ENCODE measurements around the gene ELFN2. TPM values are rescaled to one million over a fixed set of nuclear protein-coding genes. Genes with fewer than 3 reads are reported as not detected.

ELFN2 gene
- total and polyA plus RNA-seq, 4 donors: 0.07 to 0.19 (median 0.08) TPM; not detected in 1

DNA sequence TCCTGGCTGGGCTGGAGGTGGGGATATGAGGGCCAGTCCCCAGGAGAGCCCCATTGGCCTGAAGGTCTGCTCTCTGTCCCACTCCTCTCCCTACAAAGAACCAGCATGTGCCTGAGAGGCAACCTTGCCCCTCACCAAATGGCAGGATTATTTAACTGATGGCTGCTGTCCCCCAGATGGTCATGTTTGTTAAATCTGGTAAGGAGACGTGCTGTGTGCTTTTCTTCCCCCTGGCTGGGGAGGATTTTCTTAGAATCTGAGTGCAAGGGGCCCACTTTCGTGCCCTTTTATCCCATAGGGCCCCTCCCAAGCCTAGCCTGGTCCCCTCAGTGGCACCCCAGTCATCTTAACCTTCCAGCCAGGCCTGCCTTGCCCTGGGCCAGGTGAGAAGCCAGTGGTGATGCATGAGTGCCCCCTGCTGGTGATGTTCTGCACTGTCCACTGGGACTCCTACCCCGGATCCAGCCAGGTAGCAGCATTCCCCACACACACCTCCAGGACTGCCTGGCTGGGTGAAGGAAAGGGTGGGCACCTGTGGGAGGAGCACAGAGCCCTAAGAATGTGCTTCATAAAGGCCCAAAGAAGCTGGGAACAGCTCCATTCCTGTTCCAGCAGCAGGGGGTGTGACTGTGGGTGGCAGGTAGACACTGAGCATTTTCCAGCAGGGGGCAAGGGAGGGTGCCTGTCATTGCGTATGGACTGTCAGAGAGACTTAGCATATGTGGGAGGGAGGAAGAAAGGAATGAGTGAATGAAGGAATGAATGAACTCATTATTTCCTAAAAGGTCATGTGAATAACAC is 30.0 kb upstream of the ELFN2 start:
- WGBS: 45% methylated on average over 4 of the region's 4 CpGs
- Histone ChIP-seq H3K27ac (ENCODE audit: low read depth in 1 of 2, low read length in 2 of 2) (no peak overlapping the region), H3K4me1 (ENCODE audit: control insufficient read depth in 4 of 4, insufficient read depth in 4 of 4, low read length in 3 of 4) (peaks cover 0 to 5% (median 2%) of the 10 kb centered on the region in 4 donors), H3K9ac (ENCODE audit: low read depth in 1 of 2, low read length in 2 of 2) (no peak overlapping the region), H3K9me3 (ENCODE audit: control insufficient read depth in 4 of 4, low read length in 3 of 4) (no peaks in the 10 kb centered on the region), H3K36me3 (ENCODE audit: control insufficient read depth in 4 of 4, insufficient read depth in 3 of 4, low read depth in 1 of 4, low read length in 3 of 4) (no peaks in the 10 kb centered on the region), H3K27me3 (ENCODE audit: control insufficient read depth in 4 of 4, insufficient read depth in 4 of 4, low read length in 3 of 4) (peaks cover 0 to 2% (median 0%) of the 10 kb centered on the region in 4 donors), H3K4me3 (ENCODE audit: low read depth in 1 of 3, low read length in 3 of 3) (no peak overlapping the region)
- peak; percentile 81 for DNase-seq (ENCODE audit: low spot score)
- peak; percentile 99 for TF ChIP-seq RAD21 (IDR thresholded peaks at IDR 0.05)
- TF ChIP-seq, protein P1, sequence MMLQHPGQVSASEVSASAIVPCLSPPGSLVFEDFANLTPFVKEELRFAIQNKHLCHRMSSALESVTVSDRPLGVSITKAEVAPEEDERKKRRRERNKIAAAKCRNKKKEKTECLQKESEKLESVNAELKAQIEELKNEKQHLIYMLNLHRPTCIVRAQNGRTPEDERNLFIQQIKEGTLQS (IDR thresholded peaks at IDR 0.05): no peak
- TF ChIP-seq, protein P2, sequence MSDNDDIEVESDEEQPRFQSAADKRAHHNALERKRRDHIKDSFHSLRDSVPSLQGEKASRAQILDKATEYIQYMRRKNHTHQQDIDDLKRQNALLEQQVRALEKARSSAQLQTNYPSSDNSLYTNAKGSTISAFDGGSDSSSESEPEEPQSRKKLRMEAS (IDR thresholded peaks at IDR 0.05): no peak
- TF ChIP-seq, protein P3, sequence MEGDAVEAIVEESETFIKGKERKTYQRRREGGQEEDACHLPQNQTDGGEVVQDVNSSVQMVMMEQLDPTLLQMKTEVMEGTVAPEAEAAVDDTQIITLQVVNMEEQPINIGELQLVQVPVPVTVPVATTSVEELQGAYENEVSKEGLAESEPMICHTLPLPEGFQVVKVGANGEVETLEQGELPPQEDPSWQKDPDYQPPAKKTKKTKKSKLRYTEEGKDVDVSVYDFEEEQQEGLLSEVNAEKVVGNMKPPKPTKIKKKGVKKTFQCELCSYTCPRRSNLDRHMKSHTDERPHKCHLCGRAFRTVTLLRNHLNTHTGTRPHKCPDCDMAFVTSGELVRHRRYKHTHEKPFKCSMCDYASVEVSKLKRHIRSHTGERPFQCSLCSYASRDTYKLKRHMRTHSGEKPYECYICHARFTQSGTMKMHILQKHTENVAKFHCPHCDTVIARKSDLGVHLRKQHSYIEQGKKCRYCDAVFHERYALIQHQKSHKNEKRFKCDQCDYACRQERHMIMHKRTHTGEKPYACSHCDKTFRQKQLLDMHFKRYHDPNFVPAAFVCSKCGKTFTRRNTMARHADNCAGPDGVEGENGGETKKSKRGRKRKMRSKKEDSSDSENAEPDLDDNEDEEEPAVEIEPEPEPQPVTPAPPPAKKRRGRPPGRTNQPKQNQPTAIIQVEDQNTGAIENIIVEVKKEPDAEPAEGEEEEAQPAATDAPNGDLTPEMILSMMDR (IDR thresholded peaks at IDR 0.05; ENCODE audit: low read depth, low read length, missing input control): peak; percentile 96

DNA sequence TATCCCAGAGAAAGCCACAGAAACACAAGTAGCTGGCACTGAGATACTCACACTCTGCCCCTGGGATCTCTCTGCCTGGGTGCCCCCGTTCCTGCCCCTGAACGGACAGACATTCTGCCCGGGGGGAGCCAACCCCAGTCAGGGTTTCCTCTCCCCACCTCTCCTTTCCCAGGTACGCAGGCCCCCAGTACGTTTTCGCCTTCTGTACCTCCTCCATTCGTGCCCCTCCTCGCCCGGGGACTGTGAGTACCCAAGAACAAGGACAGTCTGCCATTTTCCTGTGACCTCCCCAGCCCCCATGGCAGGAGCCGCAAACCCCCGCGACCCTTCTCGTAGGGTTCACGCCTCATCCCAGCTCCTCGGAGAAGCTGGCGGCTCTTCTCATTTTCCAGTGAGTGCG is 29.1 kb upstream of the ELFN2 start:
- Histone ChIP-seq H3K27ac (ENCODE audit: low read depth in 1 of 2, low read length in 2 of 2) (no peak overlapping the region), H3K4me3 (ENCODE audit: low read depth in 1 of 3, low read length in 3 of 3) (no peak overlapping the region), H3K27me3 (ENCODE audit: control insufficient read depth in 4 of 4, insufficient read depth in 4 of 4, low read length in 3 of 4) (peaks cover 0 to 2% (median 0%) of the 10 kb centered on the region in 4 donors), H3K9me3 (ENCODE audit: control insufficient read depth in 4 of 4, low read length in 3 of 4) (no peaks in the 10 kb centered on the region), H3K36me3 (ENCODE audit: control insufficient read depth in 4 of 4, insufficient read depth in 3 of 4, low read depth in 1 of 4, low read length in 3 of 4) (no peaks in the 10 kb centered on the region), H3K9ac (ENCODE audit: low read depth in 1 of 2, low read length in 2 of 2) (no peak overlapping the region), H3K4me1 (ENCODE audit: control insufficient read depth in 4 of 4, insufficient read depth in 4 of 4, low read length in 3 of 4) (peaks cover 0 to 5% (median 2%) of the 10 kb centered on the region in 4 donors)
- no peak for DNase-seq (ENCODE audit: low spot score)
- 73% methylated on average over 17 of the region's 17 CpGs for WGBS
- TF ChIP-seq HNF4G (IDR thresholded peaks at IDR 0.05): no peak
- TF ChIP-seq, protein P1 (IDR thresholded peaks at IDR 0.05): no peak
- TF ChIP-seq YY1 (IDR thresholded peaks at IDR 0.05): no peak
- no peak for TF ChIP-seq NR2F2 (IDR thresholded peaks at IDR 0.05)
- TF ChIP-seq GABPA (IDR thresholded peaks at IDR 0.05 in 1 of 2, conservative IDR thresholded peaks at IDR 0.05 in 1 of 2): no peak
- TF ChIP-seq EGR1 (IDR thresholded peaks at IDR 0.05; ENCODE audit: low read depth in 2 of 2): no peak
- TF ChIP-seq, protein P2 (IDR thresholded peaks at IDR 0.05): no peak
- TF ChIP-seq FOXA1 (IDR thresholded peaks at IDR 0.05): no peak
- no peak for TF ChIP-seq FOXA2 (IDR thresholded peaks at IDR 0.05)
- TF ChIP-seq RXRA (IDR thresholded peaks at IDR 0.05): no peak
- TF ChIP-seq, protein P4, sequence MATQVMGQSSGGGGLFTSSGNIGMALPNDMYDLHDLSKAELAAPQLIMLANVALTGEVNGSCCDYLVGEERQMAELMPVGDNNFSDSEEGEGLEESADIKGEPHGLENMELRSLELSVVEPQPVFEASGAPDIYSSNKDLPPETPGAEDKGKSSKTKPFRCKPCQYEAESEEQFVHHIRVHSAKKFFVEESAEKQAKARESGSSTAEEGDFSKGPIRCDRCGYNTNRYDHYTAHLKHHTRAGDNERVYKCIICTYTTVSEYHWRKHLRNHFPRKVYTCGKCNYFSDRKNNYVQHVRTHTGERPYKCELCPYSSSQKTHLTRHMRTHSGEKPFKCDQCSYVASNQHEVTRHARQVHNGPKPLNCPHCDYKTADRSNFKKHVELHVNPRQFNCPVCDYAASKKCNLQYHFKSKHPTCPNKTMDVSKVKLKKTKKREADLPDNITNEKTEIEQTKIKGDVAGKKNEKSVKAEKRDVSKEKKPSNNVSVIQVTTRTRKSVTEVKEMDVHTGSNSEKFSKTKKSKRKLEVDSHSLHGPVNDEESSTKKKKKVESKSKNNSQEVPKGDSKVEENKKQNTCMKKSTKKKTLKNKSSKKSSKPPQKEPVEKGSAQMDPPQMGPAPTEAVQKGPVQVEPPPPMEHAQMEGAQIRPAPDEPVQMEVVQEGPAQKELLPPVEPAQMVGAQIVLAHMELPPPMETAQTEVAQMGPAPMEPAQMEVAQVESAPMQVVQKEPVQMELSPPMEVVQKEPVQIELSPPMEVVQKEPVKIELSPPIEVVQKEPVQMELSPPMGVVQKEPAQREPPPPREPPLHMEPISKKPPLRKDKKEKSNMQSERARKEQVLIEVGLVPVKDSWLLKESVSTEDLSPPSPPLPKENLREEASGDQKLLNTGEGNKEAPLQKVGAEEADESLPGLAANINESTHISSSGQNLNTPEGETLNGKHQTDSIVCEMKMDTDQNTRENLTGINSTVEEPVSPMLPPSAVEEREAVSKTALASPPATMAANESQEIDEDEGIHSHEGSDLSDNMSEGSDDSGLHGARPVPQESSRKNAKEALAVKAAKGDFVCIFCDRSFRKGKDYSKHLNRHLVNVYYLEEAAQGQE (IDR thresholded peaks at IDR 0.05): no peak
- no peak for TF ChIP-seq RAD21 (IDR thresholded peaks at IDR 0.05)
- no peak for TF ChIP-seq HNF4A (conservative IDR thresholded peaks at IDR 0.05)
- TF ChIP-seq TAF1 (conservative IDR thresholded peaks at IDR 0.05): no peak
- TF ChIP-seq SP1 (IDR thresholded peaks at IDR 0.05): no peak
- no peak for TF ChIP-seq JUND (IDR thresholded peaks at IDR 0.05)
- TF ChIP-seq, protein P5, sequence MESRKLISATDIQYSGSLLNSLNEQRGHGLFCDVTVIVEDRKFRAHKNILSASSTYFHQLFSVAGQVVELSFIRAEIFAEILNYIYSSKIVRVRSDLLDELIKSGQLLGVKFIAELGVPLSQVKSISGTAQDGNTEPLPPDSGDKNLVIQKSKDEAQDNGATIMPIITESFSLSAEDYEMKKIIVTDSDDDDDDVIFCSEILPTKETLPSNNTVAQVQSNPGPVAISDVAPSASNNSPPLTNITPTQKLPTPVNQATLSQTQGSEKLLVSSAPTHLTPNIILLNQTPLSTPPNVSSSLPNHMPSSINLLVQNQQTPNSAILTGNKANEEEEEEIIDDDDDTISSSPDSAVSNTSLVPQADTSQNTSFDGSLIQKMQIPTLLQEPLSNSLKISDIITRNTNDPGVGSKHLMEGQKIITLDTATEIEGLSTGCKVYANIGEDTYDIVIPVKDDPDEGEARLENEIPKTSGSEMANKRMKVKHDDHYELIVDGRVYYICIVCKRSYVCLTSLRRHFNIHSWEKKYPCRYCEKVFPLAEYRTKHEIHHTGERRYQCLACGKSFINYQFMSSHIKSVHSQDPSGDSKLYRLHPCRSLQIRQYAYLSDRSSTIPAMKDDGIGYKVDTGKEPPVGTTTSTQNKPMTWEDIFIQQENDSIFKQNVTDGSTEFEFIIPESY (IDR thresholded peaks at IDR 0.05): no peak
- TF ChIP-seq, protein P3 (IDR thresholded peaks at IDR 0.05; ENCODE audit: low read depth, low read length, missing input control): no peak

Data from liver (tissue), 9 donors.